HepG2 (cell line): ENCODE data around the gene LYPD4. TPM values are rescaled to one million over a fixed set of nuclear protein-coding genes. Genes with fewer than 3 reads are reported as not detected.
A peak's percentile ranks its signal among the peaks of the same experiment; 100 is the strongest.

Source experiments
- CREB3 ChIP-seq: sonication (generic); formaldehyde crosslinking; IDR thresholded peaks from 2 replicates; pipeline ENCODE4 v1.5.0; 2020; ENCODE audit warnings: missing genetic modification reagents
- HNRNPL ChIP-seq: fragments of 200-400 bp; formaldehyde crosslinking; IDR thresholded peaks from 2 replicates; pipeline ENCODE4 v1.6.1; 2017; ENCODE audit warnings: mild to moderate bottlenecking, low read depth, low read length
- JUN ChIP-seq: sonication (generic); formaldehyde crosslinking; IDR thresholded peaks from 2 replicates; pipeline ENCODE4 v1.4.0; 2020; ENCODE audit warnings: mild to moderate bottlenecking, missing genetic modification reagents
- KAT7 ChIP-seq: IDR thresholded peaks from 2 replicates; pipeline ENCODE4 v1.6.1; 2018; ENCODE audit warnings: borderline replicate concordance, missing compliant biosample characterization
- NR3C1 ChIP-seq: sonication (generic); formaldehyde crosslinking; IDR thresholded peaks from 2 replicates; pipeline ENCODE4 v1.4.0; 2020; ENCODE audit warnings: missing genetic modification reagents
- PHB2 ChIP-seq: fragments of 450-650 bp; IDR thresholded peaks from 2 replicates; pipeline ENCODE4 v1.6.1; 2018; ENCODE audit not compliant: partially characterized antibody
- POLR2G ChIP-seq: fragments of 200-400 bp; formaldehyde crosslinking; IDR thresholded peaks from 2 replicates; pipeline ENCODE4 v1.6.1; 2018; ENCODE audit warnings: mild to moderate bottlenecking, low read depth, low read length, moderate library complexity
- RBFOX2 ChIP-seq: fragments of 200-400 bp; formaldehyde crosslinking; IDR thresholded peaks from 2 replicates; pipeline ENCODE4 v1.6.1; 2017; ENCODE audit warnings: low read depth, mild to moderate bottlenecking, low read length
- SALL1 ChIP-seq: sonication (generic); formaldehyde crosslinking; IDR thresholded peaks from 2 replicates; pipeline ENCODE4 v1.8.0; 2022; ENCODE audit warnings: mild to moderate bottlenecking, missing genetic modification reagents
- SRF ChIP-seq: IDR thresholded peaks from 2 replicates; pipeline ENCODE4 v1.6.1; 2011; ENCODE audit warnings: mild to moderate bottlenecking, low read depth, low read length, moderate library complexity
- TSC22D2 ChIP-seq: sonication (generic); formaldehyde crosslinking; IDR thresholded peaks from 2 replicates; pipeline ENCODE4 v1.5.1; 2020; ENCODE audit warnings: missing genetic modification reagents, mild to moderate bottlenecking, borderline replicate concordance
- ZBTB1 ChIP-seq: sonication (generic); formaldehyde crosslinking; IDR thresholded peaks from 2 replicates; pipeline ENCODE4 v1.4.0; 2020; ENCODE audit warnings: missing genetic modification reagents, borderline replicate concordance
- ZNF225 ChIP-seq: sonication (generic); formaldehyde crosslinking; IDR thresholded peaks from 2 replicates; pipeline ENCODE4 v1.4.0; 2020; ENCODE audit warnings: mild to moderate bottlenecking, missing genetic modification reagents
- ZNF276 ChIP-seq: sonication (generic); formaldehyde crosslinking; IDR thresholded peaks from 2 replicates; pipeline ENCODE4 v1.4.0; 2020; ENCODE audit warnings: mild to moderate bottlenecking, low read depth, missing genetic modification reagents
- ZNF343 ChIP-seq: sonication (generic); formaldehyde crosslinking; IDR thresholded peaks from 2 replicates; pipeline ENCODE4 v1.4.0; 2020; ENCODE audit warnings: mild to moderate bottlenecking, missing genetic modification reagents
- polyA plus RNA-seq, 8 experiments: library from polyadenylated mRNA; depleted of rRNA in 3 of 8; stranded (reverse) in 7 of 8; unstranded in 1 of 8; fragments of >200 nt; fragmentation: Illumina TruSeq in 4 of 8; extraction: Trizol in 4 of 8; gene quantifications; 2 replicates each; pipeline versions ENCODE4 v1.2.1 to v1.2.3, GENCODE V29; 2011 to 2016; ENCODE audit warnings: low read depth in 4 of 8, missing spikeins in 1 of 8, mixed read lengths in 1 of 8; ENCODE audit not compliant: insufficient read depth in 1 of 8
- total RNA-seq, 5 experiments: library from RNA; depleted of rRNA; stranded (reverse); fragments of >200 nt; fragmentation: Illumina TruSeq; extraction: Trizol; gene quantifications; 2 replicates each; pipeline ENCODE4 v1.2.3, GENCODE V29; 2016; ENCODE audit warnings: low read depth in 1 of 5

The LYPD4 gene
- total and polyA plus RNA-seq, 2 of the 13 experiments (the other 11 are each of a cell fraction or from before 2014, with no cell fraction given): not detected

- TF ChIP-seq JUN (CRISPR knock-in tag): no peak
- TF ChIP-seq ZNF343 (CRISPR knock-in tag): 0 out of 2 replicates have a peak, but pooled peaks have one; percentile 34
- TF ChIP-seq ZBTB1 (CRISPR knock-in tag): no peak
- TF ChIP-seq TSC22D2 (CRISPR knock-in tag): no peak
- TF ChIP-seq SALL1 (CRISPR knock-in tag): no peak
- peak; percentile 7; the same call in 1 of the 2 replicates for TF ChIP-seq ZNF225 (CRISPR knock-in tag)
- TF ChIP-seq HNRNPL: 0 out of 2 replicates have a peak, but pooled peaks have one; percentile 1
- TF ChIP-seq NR3C1 (CRISPR knock-in tag): no peak
- TF ChIP-seq CREB3: no peak
- TF ChIP-seq PHB2: no peak
- 0 out of 2 replicates have a peak, but pooled peaks have one; percentile 40 for TF ChIP-seq RBFOX2
- TF ChIP-seq KAT7: 0 out of 2 replicates have a peak, but pooled peaks have one; percentile 14
- no peak for TF ChIP-seq ZNF276
- peak; percentile 37; the same call in 1 of the 2 replicates for TF ChIP-seq POLR2G
- no peak for TF ChIP-seq SRF
- TF ChIP-seq, all 625 proteins: peak for 9
These were observed 16.8 kb upstream of the LYPD4 start (continued) for GRCh38 chr19:41861116-41861768.
